Fibroblast of mammary gland (primary cell): ENCODE data around the gene NT5E.
"Not testable (repeated sequence)": the region's sequence is repeated elsewhere in the genome, so short reads cannot be mapped to it uniquely, and the experiment has no call there.

ENCODE experiments used
- DNase-seq: peaks from one replicate; pipeline ENCODE4 v3.0.0-alpha.2; 2010; ENCODE audit warnings: low read depth
- H3K4me3 ChIP-seq: 2 replicates; pipeline ENCODE4 v1.5.1; 2011; ENCODE audit warnings: low read depth, mild to moderate bottlenecking, low read length, moderate library complexity; ENCODE audit not compliant: control insufficient read depth
- TF ChIP-seq, protein P1 (sequence below): conservative IDR thresholded peaks from 2 replicates; pipeline ENCODE4 v1.5.1; 2011; ENCODE audit warnings: low read depth, low read length, inconsistent platforms; ENCODE audit not compliant: control insufficient read depth, insufficient read depth

NT5E gene

DNA sequence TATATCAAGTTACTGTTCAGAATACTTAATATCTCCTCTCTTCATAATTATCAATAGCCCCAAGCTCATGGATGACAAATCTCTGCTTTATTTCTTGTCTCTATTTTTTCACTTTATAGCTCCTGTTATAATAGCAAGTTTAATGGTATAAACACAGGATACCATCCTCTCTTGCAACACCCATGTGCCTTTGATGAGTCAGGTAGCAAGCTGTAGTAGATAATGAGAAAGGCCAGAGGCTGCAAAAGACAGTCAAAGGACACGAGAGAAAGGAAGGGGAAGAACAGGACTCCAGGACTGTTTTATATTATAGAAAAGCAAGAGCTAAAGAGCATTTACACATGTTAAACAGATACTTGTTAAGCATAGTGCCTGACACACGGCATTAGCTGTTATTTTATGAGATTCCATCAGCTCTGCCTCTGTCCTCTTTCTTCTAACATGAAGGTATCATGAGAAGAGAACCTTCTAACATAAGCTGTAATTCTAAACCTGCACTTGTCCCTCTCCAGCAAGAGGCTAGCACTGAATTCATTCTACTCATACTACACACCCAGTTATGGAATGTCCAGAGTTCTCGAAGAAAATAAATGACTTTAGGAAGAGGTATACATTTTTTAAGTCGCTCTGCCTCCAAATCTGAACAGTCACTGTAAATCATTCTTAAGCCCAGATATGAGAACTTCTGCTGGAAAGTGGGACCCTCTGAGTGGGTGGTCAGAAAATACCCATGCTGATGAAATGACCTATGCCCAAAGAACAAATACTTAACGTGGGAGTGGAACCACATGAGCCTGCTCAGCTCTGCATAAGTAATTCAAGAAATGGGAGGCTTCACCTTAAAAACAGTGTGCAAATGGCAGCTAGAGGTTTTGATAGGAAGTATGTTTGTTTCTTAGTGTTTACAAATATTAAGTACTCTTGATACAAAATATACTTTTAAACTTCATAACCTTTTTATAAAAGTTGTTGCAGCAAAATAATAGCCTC, 45.0 kb downstream of the NT5E start:
- TF ChIP-seq, protein P1, sequence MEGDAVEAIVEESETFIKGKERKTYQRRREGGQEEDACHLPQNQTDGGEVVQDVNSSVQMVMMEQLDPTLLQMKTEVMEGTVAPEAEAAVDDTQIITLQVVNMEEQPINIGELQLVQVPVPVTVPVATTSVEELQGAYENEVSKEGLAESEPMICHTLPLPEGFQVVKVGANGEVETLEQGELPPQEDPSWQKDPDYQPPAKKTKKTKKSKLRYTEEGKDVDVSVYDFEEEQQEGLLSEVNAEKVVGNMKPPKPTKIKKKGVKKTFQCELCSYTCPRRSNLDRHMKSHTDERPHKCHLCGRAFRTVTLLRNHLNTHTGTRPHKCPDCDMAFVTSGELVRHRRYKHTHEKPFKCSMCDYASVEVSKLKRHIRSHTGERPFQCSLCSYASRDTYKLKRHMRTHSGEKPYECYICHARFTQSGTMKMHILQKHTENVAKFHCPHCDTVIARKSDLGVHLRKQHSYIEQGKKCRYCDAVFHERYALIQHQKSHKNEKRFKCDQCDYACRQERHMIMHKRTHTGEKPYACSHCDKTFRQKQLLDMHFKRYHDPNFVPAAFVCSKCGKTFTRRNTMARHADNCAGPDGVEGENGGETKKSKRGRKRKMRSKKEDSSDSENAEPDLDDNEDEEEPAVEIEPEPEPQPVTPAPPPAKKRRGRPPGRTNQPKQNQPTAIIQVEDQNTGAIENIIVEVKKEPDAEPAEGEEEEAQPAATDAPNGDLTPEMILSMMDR: no peak
- peak; percentile 64 for DNase-seq
- H3K4me3 ChIP-seq: no peak overlapping the region

DNA sequence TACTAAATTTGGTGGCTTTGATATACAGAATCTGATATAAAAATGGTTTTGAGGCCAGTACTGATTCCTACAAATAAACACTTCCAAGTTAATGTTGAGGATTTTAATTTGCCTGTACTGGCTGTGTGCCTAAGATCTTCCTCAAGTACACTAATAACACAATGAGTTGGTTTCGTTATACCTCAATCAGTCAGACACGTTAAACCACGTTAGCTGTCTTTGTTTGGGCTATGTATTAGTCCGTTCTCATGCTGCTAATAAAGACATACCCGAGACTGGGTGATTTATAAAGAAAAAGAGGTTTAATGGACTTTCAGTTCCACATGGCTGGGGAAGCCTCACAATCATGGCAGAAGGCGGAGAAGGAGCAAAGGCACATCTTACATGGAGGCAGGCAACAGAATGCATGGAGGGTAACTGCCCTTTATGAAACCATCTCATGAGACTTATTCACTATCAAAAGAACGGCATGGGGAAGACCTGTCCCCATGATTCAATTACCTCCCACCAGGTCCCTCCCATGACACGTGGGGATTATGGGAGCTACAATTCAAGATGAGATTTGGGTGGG, 46.2 kb downstream of the NT5E start:
- no peak overlapping the region for H3K4me3 ChIP-seq
- no peak for DNase-seq
- TF ChIP-seq, protein P1: no peak

DNA sequence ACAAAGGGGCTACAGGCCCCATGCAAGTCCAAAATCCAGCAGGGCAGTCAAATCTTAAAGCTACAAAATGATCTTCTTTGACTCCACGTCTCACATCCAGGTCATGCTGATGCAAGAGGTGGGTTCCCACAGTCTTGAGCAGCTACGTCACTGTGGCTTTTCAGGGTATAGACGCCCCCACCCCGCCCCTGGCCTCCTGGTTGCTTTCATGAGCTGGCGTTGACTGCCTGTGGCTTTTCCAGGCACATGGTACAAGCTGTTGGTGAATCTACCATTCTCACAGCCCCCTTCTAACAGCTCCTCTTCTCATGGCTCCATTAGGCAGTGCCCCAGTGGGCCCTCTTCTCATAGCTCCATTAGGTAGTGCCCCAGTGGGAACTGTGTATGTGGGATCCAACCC, 47.0 kb downstream of the NT5E start:
- TF ChIP-seq, protein P1: no peak
- DNase-seq: no peak
- H3K4me3 ChIP-seq: no peak overlapping the region

DNA sequence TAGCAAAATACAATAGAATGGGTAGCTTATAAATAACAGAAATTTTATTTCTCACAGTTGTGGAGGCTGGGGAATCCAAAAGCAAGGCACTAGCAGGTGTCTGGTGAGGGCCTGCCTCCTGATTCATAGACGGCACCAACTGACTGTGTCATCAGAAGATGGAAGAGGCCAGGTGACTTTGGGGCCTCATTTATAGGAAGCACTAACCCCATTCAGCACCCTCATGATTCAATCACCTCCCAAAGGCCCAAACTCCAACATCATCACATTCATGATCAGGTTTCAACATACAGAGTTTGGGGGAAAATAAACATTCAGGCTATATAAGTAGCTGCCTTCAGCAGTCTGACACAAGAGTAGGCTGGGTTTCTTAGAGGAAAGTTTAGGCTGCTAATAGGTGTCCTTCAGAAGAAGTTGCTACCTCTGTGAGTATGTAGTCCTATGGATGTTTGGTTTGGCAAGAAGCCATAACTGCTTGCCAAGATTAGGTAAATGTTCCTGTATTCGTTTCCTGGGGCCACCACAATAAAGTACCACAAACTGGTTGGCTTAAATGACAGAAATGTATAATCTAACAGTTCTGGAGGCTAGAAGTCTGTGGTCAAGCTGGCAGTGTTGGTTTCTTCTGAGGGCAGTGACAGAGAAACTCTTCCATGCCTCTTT, 48.8 kb downstream of the NT5E start:
- TF ChIP-seq, protein P1: no peak
- peak; percentile 48 for DNase-seq
- no peak overlapping the region for H3K4me3 ChIP-seq

DNA sequence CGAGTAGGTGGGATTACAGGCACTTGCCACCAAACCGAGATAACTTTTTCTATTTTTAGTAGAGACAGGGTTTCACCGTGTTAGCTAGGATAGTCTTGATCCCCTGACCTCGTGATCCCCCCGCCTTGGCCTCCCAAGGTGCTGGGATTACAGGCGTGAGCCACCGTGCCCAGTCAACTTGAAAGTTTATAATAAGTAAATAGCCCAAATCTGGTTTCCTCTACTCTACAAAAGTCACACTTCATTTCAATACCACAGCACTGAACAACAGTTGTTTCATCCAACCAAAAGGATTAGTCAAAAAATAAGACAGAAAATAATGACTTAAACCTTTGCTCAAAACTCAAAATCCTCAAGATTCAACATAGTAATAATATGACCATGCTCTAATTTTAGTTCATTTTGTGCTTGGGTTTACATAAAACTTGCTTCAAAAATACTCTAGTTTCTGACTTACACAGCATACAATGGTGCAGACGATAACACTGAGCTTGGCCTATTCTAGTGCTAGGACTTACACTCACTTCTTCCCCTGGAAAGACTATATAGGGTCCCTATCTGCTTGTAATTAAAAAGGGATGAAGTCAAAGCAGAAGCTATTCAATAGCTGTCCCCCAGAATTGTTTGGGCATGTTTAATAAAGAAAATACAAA, 56.7 kb downstream of the NT5E start:
- no peak overlapping the region for H3K4me3 ChIP-seq
- no peak for DNase-seq
- TF ChIP-seq, protein P1: no peak

DNA sequence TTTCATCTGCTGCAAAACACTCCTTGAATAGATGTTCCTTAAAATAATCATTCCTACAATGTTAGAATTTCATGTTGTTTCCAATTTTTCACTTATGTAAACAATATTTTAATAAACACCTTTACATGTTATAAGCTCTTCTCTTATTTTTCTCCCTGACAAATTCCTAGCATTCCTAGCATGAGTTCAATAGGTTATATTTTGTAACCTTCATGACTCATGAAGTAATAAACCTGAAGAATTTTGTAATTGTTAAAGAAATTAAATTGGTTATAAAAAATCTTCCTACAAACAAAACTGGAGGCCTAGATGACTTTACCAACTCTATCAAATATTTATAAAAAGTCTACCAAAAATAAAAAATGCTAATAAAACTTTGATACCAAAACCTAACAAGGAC, 66.3 kb downstream of the NT5E start:
- no peak overlapping the region for H3K4me3 ChIP-seq
- no peak for DNase-seq
- TF ChIP-seq, protein P1: no peak

DNA sequence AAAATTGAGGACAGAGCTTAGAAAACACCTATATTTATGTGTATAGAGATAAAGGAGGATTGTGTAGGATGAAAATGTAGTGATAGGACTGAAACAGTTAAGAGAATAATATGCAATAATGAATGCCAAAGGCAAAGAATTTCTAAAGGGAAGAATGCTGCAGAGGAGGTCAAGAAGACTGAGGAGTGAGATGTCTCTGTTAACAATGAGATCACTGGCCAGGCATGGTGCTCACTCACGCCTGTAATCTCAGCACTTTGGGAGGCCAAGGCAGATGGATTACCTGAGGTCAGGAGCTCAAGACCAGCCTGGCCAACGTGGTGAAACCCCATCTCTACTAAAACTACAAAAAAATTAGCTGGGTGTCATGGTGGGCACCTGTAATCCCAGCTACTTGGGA, 74.4 kb downstream of the NT5E start:
- H3K4me3 ChIP-seq, DNase-seq: not testable (repeated sequence)
